GM12878 (cell line): ENCODE measurements around the gene DUXB. TPM values are rescaled to one million over a fixed set of nuclear protein-coding genes. Genes with fewer than 3 reads are reported as not detected.

Experiments used
- ATAC-seq: fragments of 200-7000 bp; cut with Tn5 transposase; 3 replicates; pipeline ENCODE4 v1.9.1; 2020; ENCODE audit warnings: mild to moderate bottlenecking, moderate library complexity
- BruUV-seq: library from RNA; stranded (reverse); fragments of 400-500 nt; replicated peaks from 2 replicates; lab custom pipeline; 2021; lab: Mats Ljungman, UMichigan
- CTCF ChIA-PET: fragments of 300-600 bp; sonication (Branson Sonifier 250); formaldehyde crosslinking; extraction: SDS; loops from one replicate; lab custom pipeline; 2021; ENCODE audit warnings: inconsistent platforms; lab: Yijun Ruan, JAX
- POLR2A ChIA-PET: fragments of 350-600 bp; formaldehyde crosslinking; extraction: SDS; loops from one replicate; lab custom pipeline; 2021; ENCODE audit warnings: inconsistent platforms; lab: Charles Lee
- RAD21 ChIA-PET: fragments of 300-600 bp; sonication (Branson Sonifier 250); formaldehyde crosslinking; loops from one replicate; lab custom pipeline; 2023; ENCODE audit warnings: antibody characterized with exemption; ENCODE audit not compliant: unreplicated experiment; lab: Charles Lee
- SMC1A ChIA-PET: fragments of 300-600 bp; sonication (Branson Sonifier 250); formaldehyde crosslinking; loops from one replicate; lab custom pipeline; 2023; ENCODE audit not compliant: unreplicated experiment, uncharacterized antibody; lab: Charles Lee
- DNase-seq: peaks from one replicate; pipeline ENCODE4 v3.0.0-alpha.2; 2011; ENCODE audit warnings: low read depth, low spot score
- FAIRE-seq: peaks from 3 replicates; lab custom pipeline; 2011; peaks lifted over from hg19 to GRCh38; lab: Jason Lieb, UNC
- H2AFZ ChIP-seq: 2 replicates; pipeline ENCODE4 v1.6.0; 2011; ENCODE audit warnings: low read depth, low read length, control low read depth; ENCODE audit not compliant: control insufficient read depth
- H3K27ac ChIP-seq: 2 replicates; pipeline ENCODE4 v1.5.1; 2011; ENCODE audit warnings: control low read depth; ENCODE audit not compliant: control insufficient read depth, insufficient read depth
- H3K27me3 ChIP-seq, 2 experiments: replicated peaks in 1 of 2; 2 replicates each; pipeline versions ENCODE4 v1.6.0 to v1.6.1; 2011; ENCODE audit warnings: low read length in 1 of 2; ENCODE audit not compliant: control insufficient read depth in 2 of 2, insufficient read depth in 2 of 2
- H3K36me3 ChIP-seq, 2 experiments: 2 replicates each; pipeline ENCODE4 v1.5.1; 2011; ENCODE audit warnings: low read length in 1 of 2; ENCODE audit not compliant: control insufficient read depth in 2 of 2, insufficient read depth in 2 of 2
- H3K4me1 ChIP-seq: 2 replicates; pipeline ENCODE4 v1.6.1; 2011; ENCODE audit warnings: mild to moderate bottlenecking, low read length, moderate library complexity, mixed read lengths; ENCODE audit not compliant: control insufficient read depth, insufficient read depth
- H3K4me2 ChIP-seq: 2 replicates; pipeline ENCODE4 v1.6.0; 2011; ENCODE audit warnings: control low read depth; ENCODE audit not compliant: control insufficient read depth, insufficient read depth
- H3K4me3 ChIP-seq: fragments of 200-600 bp; sonication (generic); 2 replicates; pipeline ENCODE4 v1.5.1; 2016
- H3K79me2 ChIP-seq: 2 replicates; pipeline ENCODE4 v1.6.0; 2011; ENCODE audit warnings: low read length; ENCODE audit not compliant: control insufficient read depth, insufficient read depth
- H3K9ac ChIP-seq: 2 replicates; pipeline ENCODE4 v1.8.0; 2011; ENCODE audit warnings: low read length, control low read depth, mixed read lengths; ENCODE audit not compliant: control insufficient read depth, insufficient read depth
- H3K9me3 ChIP-seq: replicated peaks from 3 replicates; pipeline ENCODE4 v1.5.1; 2011; ENCODE audit warnings: mild to moderate bottlenecking, low read length; ENCODE audit not compliant: control insufficient read depth, insufficient read depth
- H4K20me1 ChIP-seq: 2 replicates; pipeline ENCODE4 v1.6.0; 2011; ENCODE audit not compliant: control insufficient read depth, insufficient read depth
- CBX5 ChIP-seq: sonication (generic); IDR thresholded peaks from 2 replicates; pipeline ENCODE4 v1.6.1; 2016; ENCODE audit warnings: low read depth, moderate library complexity, mild to moderate bottlenecking, inconsistent platforms
- EP300 ChIP-seq, 2 experiments: fragments of 150-350 bp in 1 of 2; IDR thresholded peaks; 2 replicates each; pipeline ENCODE4 v1.6.1; 2011 to 2012; ENCODE audit warnings: low read depth in 2 of 2, low read length in 2 of 2, borderline replicate concordance in 1 of 2, improper control_type of control experiment in 1 of 2, inconsistent platforms in 1 of 2; ENCODE audit not compliant: control insufficient read depth in 1 of 2
- FOXM1 ChIP-seq: IDR thresholded peaks from 2 replicates; pipeline ENCODE4 v1.6.1; 2012; ENCODE audit warnings: low read depth, mild to moderate bottlenecking, inconsistent platforms, low read length, moderate library complexity
- HDGF ChIP-seq: fragments of 450-650 bp; IDR thresholded peaks from 2 replicates; pipeline ENCODE4 v1.6.1; 2016; ENCODE audit warnings: antibody characterized with exemption
- IRF4 ChIP-seq: IDR thresholded peaks from 2 replicates; pipeline ENCODE4 v1.6.1; 2011; ENCODE audit warnings: low read depth, low read length
- MEF2B ChIP-seq: fragments of 450-650 bp; IDR thresholded peaks from 2 replicates; pipeline ENCODE4 v1.6.1; 2018; ENCODE audit warnings: mild to moderate bottlenecking, moderate library complexity; ENCODE audit not compliant: partially characterized antibody, poor library complexity, severe bottlenecking
- MYB ChIP-seq: fragments of 150-350 bp; IDR thresholded peaks from 2 replicates; pipeline ENCODE4 v1.6.1; 2014; ENCODE audit warnings: mild to moderate bottlenecking, low read depth, low read length, borderline replicate concordance
- RFX5 ChIP-seq: IDR thresholded peaks from 2 replicates; pipeline ENCODE4 v1.6.1; 2011; ENCODE audit warnings: low read depth, low read length, improper control_type of control experiment
- TBL1XR1 ChIP-seq: IDR thresholded peaks from 2 replicates; pipeline ENCODE4 v1.6.1; 2012; ENCODE audit warnings: low read depth, low read length, improper control_type of control experiment
- TCF3 ChIP-seq: IDR thresholded peaks from 2 replicates; pipeline ENCODE4 v1.6.1; 2012; ENCODE audit warnings: low read depth, mild to moderate bottlenecking, low read length, borderline replicate concordance; ENCODE audit not compliant: insufficient read depth
- YY1 ChIP-seq: IDR thresholded peaks from 2 replicates; pipeline ENCODE4 v1.6.1; 2011; ENCODE audit warnings: low read depth, mild to moderate bottlenecking, low read length
- WGBS: methylation state at CpG from one replicate; pipeline ENCODE4 v1.1.6; 2016; ENCODE audit warnings: low lambda C conversion rate; ENCODE audit not compliant: insufficient replicate concordance, insufficient coverage; ENCODE audit errors: missing lambda C conversion rate; 5-methylcytosine and 5-hydroxymethylcytosine counted together
- in situ Hi-C: fragments of 300-500 bp; cut with MboI; formaldehyde crosslinking; loops from 9 replicates; pipeline ENCODE4 v1.14.3; 2018; ENCODE audit warnings: mixed read lengths
- intact Hi-C: fragments of 100-400 bp; cut with micrococcal nuclease; formaldehyde crosslinking; loops from one replicate; pipeline ENCODE4 v1.14.2; 2022; ENCODE audit not compliant: unreplicated experiment
- polyA plus RNA-seq, 11 experiments: library from polyadenylated mRNA; depleted of rRNA in 4 of 11; unstranded in 6 of 11; stranded (reverse) in 5 of 11; fragments of >200 nt; fragmentation: Nextera tagmentation in 4 of 11; fragmentation: Illumina TruSeq in 1 of 11; extraction: Ambion mirVana in 4 of 11; extraction: Trizol in 1 of 11; gene quantifications; 1 replicate in 1 of 11; 2 replicates in 10 of 11; pipeline versions ENCODE4 v1.2.1 to v1.2.3, GENCODE V29; 2011 to 2016; ENCODE audit warnings: inconsistent platforms in 2 of 11, missing spikeins in 2 of 11, low read depth in 1 of 11
- total RNA-seq, 4 experiments: library from RNA; depleted of rRNA in 3 of 4; stranded (reverse); fragments of >200 nt in 3 of 4; fragmentation: Illumina TruSeq in 1 of 4; extraction: Trizol in 1 of 4; gene quantifications; 2 replicates each; pipeline versions ENCODE4 v1.2.1 to v1.2.3, GENCODE V29; 2013 to 2021
- TF ChIP-seq, protein P1 (sequence below): fragments of 450-650 bp; formaldehyde crosslinking; IDR thresholded peaks from 2 replicates; pipeline ENCODE4 v1.5.0; 2022; ENCODE audit warnings: mild to moderate bottlenecking, missing genetic modification characterization
- TF ChIP-seq, protein P2 (sequence below): IDR thresholded peaks from 2 replicates; pipeline ENCODE4 v1.6.1; 2011; ENCODE audit warnings: borderline replicate concordance, low read depth, mild to moderate bottlenecking, moderate library complexity, mixed read lengths, low read length; ENCODE audit not compliant: insufficient read depth; ENCODE audit errors: extremely low read length
- TF ChIP-seq, protein P3 (sequence below), 3 experiments: IDR thresholded peaks in 2 of 3; conservative IDR thresholded peaks in 1 of 3; 2 replicates each; pipeline ENCODE4 v1.5.1; 2011; ENCODE audit warnings: low read depth in 3 of 3, low read length in 3 of 3, mild to moderate bottlenecking in 3 of 3, control low read depth in 2 of 3, moderate library complexity in 2 of 3, inconsistent platforms in 1 of 3, mixed read lengths in 1 of 3; ENCODE audit not compliant: control insufficient read depth in 2 of 3, insufficient read depth in 1 of 3; ENCODE audit errors: extremely low read depth in 1 of 3

DUXB gene
- total and polyA plus RNA-seq, 10 of the 15 experiments (the other 5 are each of a cell fraction or from before 2014, with no cell fraction given) = 0.05 TPM; not detected in 9

DNA sequence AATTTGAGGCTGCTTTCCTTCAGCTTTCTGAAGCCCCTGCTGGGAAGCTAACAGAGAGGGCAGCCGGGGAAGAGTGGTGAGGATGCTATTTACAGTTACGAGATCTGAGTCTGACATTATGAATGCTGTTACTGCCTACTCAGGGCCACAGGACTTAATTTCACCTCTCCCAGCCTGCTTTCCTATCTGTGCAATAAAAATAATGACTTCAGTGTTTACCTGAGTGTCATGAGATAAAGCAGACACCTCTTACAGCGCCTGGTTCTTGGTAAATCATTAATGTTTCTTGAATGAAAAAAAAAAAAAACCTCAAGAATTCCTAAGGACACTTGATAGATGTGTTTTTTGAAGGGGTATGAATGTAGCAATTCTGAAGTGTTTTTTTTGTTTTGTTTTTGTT, 49.3 kb upstream of the DUXB start (continued):
- TF ChIP-seq, protein P1, sequence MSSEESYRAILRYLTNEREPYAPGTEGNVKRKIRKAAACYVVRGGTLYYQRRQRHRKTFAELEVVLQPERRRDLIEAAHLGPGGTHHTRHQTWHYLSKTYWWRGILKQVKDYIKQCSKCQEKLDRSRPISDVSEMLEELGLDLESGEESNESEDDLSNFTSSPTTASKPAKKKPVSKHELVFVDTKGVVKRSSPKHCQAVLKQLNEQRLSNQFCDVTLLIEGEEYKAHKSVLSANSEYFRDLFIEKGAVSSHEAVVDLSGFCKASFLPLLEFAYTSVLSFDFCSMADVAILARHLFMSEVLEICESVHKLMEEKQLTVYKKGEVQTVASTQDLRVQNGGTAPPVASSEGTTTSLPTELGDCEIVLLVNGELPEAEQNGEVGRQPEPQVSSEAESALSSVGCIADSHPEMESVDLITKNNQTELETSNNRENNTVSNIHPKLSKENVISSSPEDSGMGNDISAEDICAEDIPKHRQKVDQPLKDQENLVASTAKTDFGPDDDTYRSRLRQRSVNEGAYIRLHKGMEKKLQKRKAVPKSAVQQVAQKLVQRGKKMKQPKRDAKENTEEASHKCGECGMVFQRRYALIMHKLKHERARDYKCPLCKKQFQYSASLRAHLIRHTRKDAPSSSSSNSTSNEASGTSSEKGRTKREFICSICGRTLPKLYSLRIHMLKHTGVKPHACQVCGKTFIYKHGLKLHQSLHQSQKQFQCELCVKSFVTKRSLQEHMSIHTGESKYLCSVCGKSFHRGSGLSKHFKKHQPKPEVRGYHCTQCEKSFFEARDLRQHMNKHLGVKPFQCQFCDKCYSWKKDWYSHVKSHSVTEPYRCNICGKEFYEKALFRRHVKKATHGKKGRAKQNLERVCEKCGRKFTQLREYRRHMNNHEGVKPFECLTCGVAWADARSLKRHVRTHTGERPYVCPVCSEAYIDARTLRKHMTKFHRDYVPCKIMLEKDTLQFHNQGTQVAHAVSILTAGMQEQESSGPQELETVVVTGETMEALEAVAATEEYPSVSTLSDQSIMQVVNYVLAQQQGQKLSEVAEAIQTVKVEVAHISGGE (CRISPR knock-in tag) = no peak
- TF ChIP-seq YY1 (no peak), IRF4 (no peak), FOXM1 (no peak), TCF3 (no peak), HDGF (no peak), EP300 (IDR thresholded peaks at IDR 0.05; ENCODE audit: borderline replicate concordance in 1 of 2, control insufficient read depth in 1 of 2, low read depth in 2 of 2, low read length in 2 of 2) (no peak)
- TF ChIP-seq, protein P2, sequence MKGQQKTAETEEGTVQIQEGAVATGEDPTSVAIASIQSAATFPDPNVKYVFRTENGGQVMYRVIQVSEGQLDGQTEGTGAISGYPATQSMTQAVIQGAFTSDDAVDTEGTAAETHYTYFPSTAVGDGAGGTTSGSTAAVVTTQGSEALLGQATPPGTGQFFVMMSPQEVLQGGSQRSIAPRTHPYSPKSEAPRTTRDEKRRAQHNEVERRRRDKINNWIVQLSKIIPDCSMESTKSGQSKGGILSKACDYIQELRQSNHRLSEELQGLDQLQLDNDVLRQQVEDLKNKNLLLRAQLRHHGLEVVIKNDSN = no peak

DNA sequence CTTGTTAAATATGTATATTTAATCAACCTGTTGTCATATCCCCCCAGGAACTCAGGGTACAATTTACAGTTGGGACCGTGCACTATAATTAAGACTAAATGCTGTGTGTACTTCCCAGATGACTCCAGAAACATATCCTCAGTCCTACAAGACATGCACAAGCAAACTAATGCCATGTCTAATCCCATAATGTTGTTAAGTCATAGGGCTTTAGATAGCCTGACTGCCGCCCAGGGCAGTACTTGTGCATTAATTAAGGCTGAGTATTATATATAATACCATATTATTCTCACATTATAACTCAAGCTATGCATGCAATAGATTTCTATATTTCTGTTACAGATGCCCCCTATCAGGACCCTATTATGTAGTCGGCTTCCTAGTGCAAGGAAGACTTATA, 45.1 kb upstream of the DUXB start:
- ChIA-PET RAD21 (no interaction called here), CTCF (interaction anchor here (0.6 to 0.7 kb wide), 2 partner anchors 36 to 37 kb away, joined by 3 read pairs; no protein-coding TSS in a partner anchor), POLR2A (no interaction called here), SMC1A (interaction anchor here (0.7 kb wide), 1 partner anchor 547 kb away, joined by 3 read pairs; no protein-coding TSS in a partner anchor)
- Histone ChIP-seq H3K36me3 (no peaks in the 10 kb centered on the region), H3K4me1 (peaks cover 3% of the 10 kb centered on the region; the same call in 1 of the 2 replicates), H3K9me3 (peaks cover 2% of the 10 kb centered on the region; the same call in 2 of the 3 replicates), H3K4me2 (no peak overlapping the region), H3K27ac (no peak overlapping the region), H3K79me2 (no peaks in the 10 kb centered on the region), H2AFZ (no peak overlapping the region), H4K20me1 (no peaks in the 10 kb centered on the region), H3K4me3 (no peak overlapping the region), H3K9ac (no peak overlapping the region), H3K27me3 (no peaks in the 10 kb centered on the region)
- in situ Hi-C loops = no loop called here
- BruUV-seq = no TSS peak
- ATAC-seq (no peak), FAIRE-seq (no peak), DNase-seq (no peak)
- WGBS = 60% methylated on average over 3 of the region's 3 CpGs
- intact Hi-C loops = no loop called here
- TF ChIP-seq MEF2B (no peak), RFX5 (no peak), MYB (no peak), TCF3 (no peak), CBX5 (no peak), TBL1XR1 (no peak)
- TF ChIP-seq, protein P3, sequence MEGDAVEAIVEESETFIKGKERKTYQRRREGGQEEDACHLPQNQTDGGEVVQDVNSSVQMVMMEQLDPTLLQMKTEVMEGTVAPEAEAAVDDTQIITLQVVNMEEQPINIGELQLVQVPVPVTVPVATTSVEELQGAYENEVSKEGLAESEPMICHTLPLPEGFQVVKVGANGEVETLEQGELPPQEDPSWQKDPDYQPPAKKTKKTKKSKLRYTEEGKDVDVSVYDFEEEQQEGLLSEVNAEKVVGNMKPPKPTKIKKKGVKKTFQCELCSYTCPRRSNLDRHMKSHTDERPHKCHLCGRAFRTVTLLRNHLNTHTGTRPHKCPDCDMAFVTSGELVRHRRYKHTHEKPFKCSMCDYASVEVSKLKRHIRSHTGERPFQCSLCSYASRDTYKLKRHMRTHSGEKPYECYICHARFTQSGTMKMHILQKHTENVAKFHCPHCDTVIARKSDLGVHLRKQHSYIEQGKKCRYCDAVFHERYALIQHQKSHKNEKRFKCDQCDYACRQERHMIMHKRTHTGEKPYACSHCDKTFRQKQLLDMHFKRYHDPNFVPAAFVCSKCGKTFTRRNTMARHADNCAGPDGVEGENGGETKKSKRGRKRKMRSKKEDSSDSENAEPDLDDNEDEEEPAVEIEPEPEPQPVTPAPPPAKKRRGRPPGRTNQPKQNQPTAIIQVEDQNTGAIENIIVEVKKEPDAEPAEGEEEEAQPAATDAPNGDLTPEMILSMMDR (IDR thresholded peaks at IDR 0.05 in 2 of 3, conservative IDR thresholded peaks at IDR 0.05 in 1 of 3; ENCODE audit: control insufficient read depth in 2 of 3, extremely low read depth in 1 of 3, insufficient read depth in 1 of 3, low read depth in 3 of 3, low read length in 3 of 3) = no peak
